Endothelial cell of hepatic sinusoid (primary cell): ENCODE results near the gene PHF21A.

ENCODE experiments used
- in situ Hi-C: cut with HindIII; loops from 2 replicates; pipeline ENCODE4 v1.10.0; 2017; ENCODE audit warnings: low sequenced_read_pairs

Gene PHF21A

GRCh38 chr11:46121301-46121723 is at the start of gene PHF21A:
Gene PHF21A (minus strand): TSS chr11:46121454. CDS start chr11:46084219, 37,235 bp downstream.
- in situ Hi-C loops, result no loop called here

GRCh38 chr11:46170797-46171196 is 49.5 kb upstream of the PHF21A start:
- in situ Hi-C loops, result no loop called here

GRCh38 chr11:46162700-46163099 is 41.4 kb upstream of the PHF21A start:
- in situ Hi-C loops, result no loop called here

GRCh38 chr11:46161201-46161600 is 39.9 kb upstream of the PHF21A start:
- in situ Hi-C loops, result no loop called here

GRCh38 chr11:46160100-46160499 is 38.8 kb upstream of the PHF21A start:
- in situ Hi-C loops, result no loop called here

- in situ Hi-C loops, result no loop called here
These were observed 38.4 kb upstream of the PHF21A start for GRCh38 chr11:46159680-46160079.

- in situ Hi-C loops, result no loop called here
These were observed 28.6 kb upstream of the PHF21A start for GRCh38 chr11:46149826-46150225.

GRCh38 chr11:46149342-46149741 is 28.1 kb upstream of the PHF21A start:
- in situ Hi-C loops, result no loop called here

GRCh38 chr11:46144741-46145140 is 23.5 kb upstream of the PHF21A start:
- in situ Hi-C loops, result no loop called here

- in situ Hi-C loops, result no loop called here
These were observed 22.0 kb upstream of the PHF21A start for GRCh38 chr11:46143049-46143806.

GRCh38 chr11:46142561-46142960 is 21.3 kb upstream of the PHF21A start:
- in situ Hi-C loops, result no loop called here

- in situ Hi-C loops, result no loop called here
These were observed 20.3 kb upstream of the PHF21A start for GRCh38 chr11:46141597-46141996.

GRCh38 chr11:46134540-46134939 is 13.3 kb upstream of the PHF21A start:
- in situ Hi-C loops, result loop anchor here (5.0 kb wide), 1 partner anchor 73 kb away; no protein-coding TSS in a partner anchor

GRCh38 chr11:46134061-46134460 is 12.8 kb upstream of the PHF21A start:
- in situ Hi-C loops, result loop anchor here (5.0 kb wide), 1 partner anchor 73 kb away; no protein-coding TSS in a partner anchor

GRCh38 chr11:46133119-46133518 is 11.9 kb upstream of the PHF21A start:
- in situ Hi-C loops, result loop anchor here (5.0 kb wide), 1 partner anchor 74 kb away; no protein-coding TSS in a partner anchor

- in situ Hi-C loops, result loop anchor here (5.0 kb wide), 1 partner anchor 77 kb away; no protein-coding TSS in a partner anchor
These were observed 9.2 kb upstream of the PHF21A start for GRCh38 chr11:46130286-46130940.

GRCh38 chr11:46129133-46129532 is 7.9 kb upstream of the PHF21A start:
- in situ Hi-C loops, result no loop called here

- in situ Hi-C loops, result no loop called here
These were observed 5.9 kb upstream of the PHF21A start for GRCh38 chr11:46127150-46127638.

GRCh38 chr11:46125284-46125683 is 4.0 kb upstream of the PHF21A start:
- in situ Hi-C loops, result no loop called here

- in situ Hi-C loops, result no loop called here
These were observed 1.9 kb upstream of the PHF21A start for GRCh38 chr11:46122945-46123715.
